GM23248 (cell line): ENCODE measurements around the gene PAFAH1B2. TPM values are rescaled to one million over a fixed set of nuclear protein-coding genes. Genes with fewer than 3 reads are reported as not detected.

Experiments
- DNase-seq: peaks from one replicate; pipeline ENCODE4 v3.0.0-alpha.2; 2015
- H2AFZ ChIP-seq: fragments of 200-600 bp; sonication (generic); 2 replicates; pipeline ENCODE4 v1.6.1; 2016; ENCODE audit warnings: antibody characterized with exemption
- H3F3A ChIP-seq: fragments of 200-600 bp; sonication (generic); 2 replicates; pipeline ENCODE4 v1.6.1; 2016; ENCODE audit warnings: mild to moderate bottlenecking, antibody characterized with exemption, mixed run types; ENCODE audit not compliant: insufficient read depth
- H3K27ac ChIP-seq: fragments of 200-600 bp; sonication (generic); 2 replicates; pipeline ENCODE4 v1.5.1; 2016; ENCODE audit warnings: mild to moderate bottlenecking
- H3K27me3 ChIP-seq: fragments of 200-600 bp; sonication (generic); replicated peaks from 2 replicates; pipeline ENCODE4 v1.6.1; 2016; ENCODE audit warnings: mild to moderate bottlenecking; ENCODE audit not compliant: insufficient read depth
- H3K36me3 ChIP-seq: fragments of 200-600 bp; sonication (generic); 2 replicates; pipeline ENCODE4 v1.6.1; 2016; ENCODE audit warnings: low read depth, mild to moderate bottlenecking
- H3K4me1 ChIP-seq: fragments of 200-600 bp; sonication (generic); 2 replicates; pipeline ENCODE4 v1.6.1; 2016; ENCODE audit warnings: mild to moderate bottlenecking; ENCODE audit not compliant: insufficient read depth
- H3K4me2 ChIP-seq: fragments of 200-600 bp; sonication (generic); one replicate; pipeline ENCODE4 v1.6.1; 2016; ENCODE audit warnings: mild to moderate bottlenecking; ENCODE audit not compliant: unreplicated experiment
- H3K4me3 ChIP-seq: fragments of 200-600 bp; sonication (generic); 2 replicates; pipeline ENCODE4 v1.5.1; 2016; ENCODE audit warnings: mild to moderate bottlenecking
- H3K79me2 ChIP-seq: fragments of 200-600 bp; sonication (generic); 2 replicates; pipeline ENCODE4 v1.6.1; 2016; ENCODE audit warnings: mild to moderate bottlenecking; ENCODE audit not compliant: insufficient read depth
- H3K9ac ChIP-seq: fragments of 200-600 bp; sonication (generic); 2 replicates; pipeline ENCODE4 v1.6.1; 2016; ENCODE audit warnings: mild to moderate bottlenecking
- H3K9me2 ChIP-seq: fragments of 200-600 bp; sonication (generic); 2 replicates; pipeline ENCODE4 v1.6.1; 2016; ENCODE audit warnings: mixed run types, mild to moderate bottlenecking, moderate library complexity; ENCODE audit not compliant: insufficient read depth
- H3K9me3 ChIP-seq: fragments of 200-600 bp; sonication (generic); one replicate; pipeline ENCODE4 v1.6.1; 2017; ENCODE audit warnings: low read depth
- H4K20me1 ChIP-seq: fragments of 200-600 bp; sonication (generic); 2 replicates; pipeline ENCODE4 v1.6.0; 2016; ENCODE audit not compliant: insufficient read depth
- EZH2 ChIP-seq: fragments of 200-600 bp; sonication (generic); IDR thresholded peaks from 2 replicates; pipeline ENCODE4 v1.6.1; 2018; ENCODE audit warnings: antibody characterized with exemption, mild to moderate bottlenecking; ENCODE audit not compliant: insufficient read depth, poor library complexity, severe bottlenecking
- EZH2phosphoT487 ChIP-seq: fragments of 200-600 bp; sonication (generic); IDR thresholded peaks from 2 replicates; pipeline ENCODE4 v1.6.1; 2018; ENCODE audit warnings: antibody characterized with exemption, moderate library complexity, mild to moderate bottlenecking, low read depth; ENCODE audit not compliant: insufficient read depth
- whole genome bisulfite sequencing, 2 experiments: methylation state at CpG; one replicate each; pipeline ENCODE4 v1.1.6; 2015 to 2017; ENCODE audit warnings: low lambda C conversion rate in 2 of 2, low coverage in 1 of 2; ENCODE audit errors: missing lambda C conversion rate in 2 of 2; 5-methylcytosine and 5-hydroxymethylcytosine counted together
- in situ Hi-C: fragments of 300-500 bp; cut with MboI; formaldehyde crosslinking; loops from 2 replicates; pipeline ENCODE4 v1.15.0; 2020
- polyA plus RNA-seq: library from polyadenylated mRNA; unstranded; fragments of >200 nt; fragmentation: Nextera tagmentation; extraction: Ambion mirVana; gene quantifications from 2 replicates; pipeline ENCODE4 v1.2.1, GENCODE V29; 2016
- total RNA-seq: library from RNA; depleted of rRNA; stranded (reverse); fragments of >200 nt; shearing (Covaris generic); gene quantifications from 2 replicates; pipeline ENCODE4 v1.2.3, GENCODE V29; 2014

Gene PAFAH1B2
- total and polyA plus RNA-seq, 2 experiments from 2014 or later, result 116 to 140 TPM

DNA sequence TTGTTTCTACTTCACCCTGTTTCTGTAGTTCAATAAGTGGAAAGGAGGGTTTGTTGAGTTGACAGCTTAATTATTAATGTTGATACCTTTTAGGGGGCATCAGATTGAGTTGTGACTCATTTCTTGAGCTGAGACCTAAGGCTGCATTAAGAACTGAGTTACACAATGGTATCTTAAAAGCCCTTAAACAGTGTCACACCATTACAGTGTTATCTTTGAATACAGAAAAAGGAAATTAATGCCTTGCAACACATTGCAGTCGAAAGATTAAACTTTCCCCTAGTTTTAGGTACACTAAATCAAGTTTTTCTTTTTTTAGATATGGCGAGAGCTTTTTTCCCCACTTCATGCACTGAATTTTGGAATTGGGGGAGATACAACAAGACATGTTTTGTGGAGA, 16.7 kb downstream of the PAFAH1B2 start:
- peaks cover 3% of the 10 kb centered on the region; the same call in 1 of the 2 replicates for H3F3A ChIP-seq
- in situ Hi-C loops, result no loop called here
- 97% methylated on average over 2 of the region's 2 CpGs for WGBS, 2 experiments
- H3K79me2 ChIP-seq, result peaks cover 98% of the 10 kb centered on the region
- H2AFZ ChIP-seq, result no peak overlapping the region
- no peaks in the 10 kb centered on the region for H3K9me3 ChIP-seq
- no peak for TF ChIP-seq EZH2phosphoT487
- no peak for TF ChIP-seq EZH2
- no peaks in the 10 kb centered on the region for H3K27me3 ChIP-seq
- H3K36me3 ChIP-seq, result peaks cover 57% of the 10 kb centered on the region
- H3K4me1 ChIP-seq, result no peaks in the 10 kb centered on the region
- H3K27ac ChIP-seq, result no peak overlapping the region
- peaks cover 12% of the 10 kb centered on the region; the same call in 1 of the 2 replicates for H4K20me1 ChIP-seq
- H3K9me2 ChIP-seq, result no peaks in the 10 kb centered on the region
- no peak overlapping the region for H3K9ac ChIP-seq
- H3K4me2 ChIP-seq, result no peak overlapping the region
- no peak for DNase-seq
- no peak overlapping the region for H3K4me3 ChIP-seq

DNA sequence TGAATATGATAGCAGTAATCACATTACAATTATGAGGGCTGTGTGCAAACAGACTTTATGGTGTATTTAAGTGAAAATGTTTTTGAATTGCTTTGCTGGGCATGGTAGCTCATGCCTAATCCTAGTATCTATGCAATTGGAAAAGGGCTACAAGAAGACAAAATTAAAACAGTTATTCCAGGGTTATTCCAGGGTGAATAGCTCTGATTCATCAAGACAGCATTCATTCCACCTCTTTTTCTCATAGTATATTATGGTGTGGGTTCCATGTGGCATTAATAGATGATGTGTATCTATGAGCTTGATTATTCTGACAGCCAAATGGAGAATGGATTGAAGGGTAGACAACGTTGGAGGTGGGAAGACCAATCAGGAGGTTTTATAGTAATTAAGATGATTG, 22.4 kb downstream of the PAFAH1B2 start:
- H3K4me1 ChIP-seq, result peaks cover 26% of the 10 kb centered on the region
- peaks cover 31% of the 10 kb centered on the region for H3F3A ChIP-seq
- H3K9me2 ChIP-seq, result no peaks in the 10 kb centered on the region
- no peaks in the 10 kb centered on the region for H3K9me3 ChIP-seq
- no peak overlapping the region for H3K4me2 ChIP-seq
- peaks cover 69% of the 10 kb centered on the region for H3K36me3 ChIP-seq
- H3K27me3 ChIP-seq, result no peaks in the 10 kb centered on the region
- TF ChIP-seq EZH2, result no peak
- no peak for TF ChIP-seq EZH2phosphoT487
- no peaks in the 10 kb centered on the region for H4K20me1 ChIP-seq
- peak; percentile 51 for DNase-seq
- peaks cover 96% of the 10 kb centered on the region for H3K79me2 ChIP-seq
- H3K4me3 ChIP-seq, result no peak overlapping the region
- H3K9ac ChIP-seq, result no peak overlapping the region
- 39 to 45% methylated on average over 1 of the region's 1 CpG for WGBS, 2 experiments
- no peak overlapping the region for H3K27ac ChIP-seq
- in situ Hi-C loops, result no loop called here
- no peak overlapping the region for H2AFZ ChIP-seq

DNA sequence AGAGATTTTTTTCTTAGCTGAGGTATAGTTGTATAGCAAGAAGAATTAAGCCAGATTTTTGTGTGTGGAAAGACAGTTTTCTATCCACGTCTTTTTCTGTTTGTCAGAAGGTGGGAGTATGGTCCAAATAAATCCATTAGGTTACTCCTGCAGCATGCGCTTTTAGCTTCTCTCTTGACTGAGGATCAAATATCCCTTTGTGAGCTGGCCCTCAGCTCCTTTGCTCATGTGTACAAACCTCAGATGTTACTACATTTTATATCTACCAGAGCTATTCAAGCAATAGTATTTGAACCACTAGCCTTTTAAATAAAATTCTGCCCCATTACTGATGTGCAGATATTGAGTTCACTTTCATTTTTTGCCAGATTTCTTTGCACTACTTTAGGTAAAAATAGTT, 25.6 kb downstream of the PAFAH1B2 start:
- no peak overlapping the region for H3K4me2 ChIP-seq
- H3K9me3 ChIP-seq, result no peaks in the 10 kb centered on the region
- H3K27me3 ChIP-seq, result no peaks in the 10 kb centered on the region
- in situ Hi-C loops, result no loop called here
- H3F3A ChIP-seq, result peaks cover 37% of the 10 kb centered on the region
- no peaks in the 10 kb centered on the region for H3K9me2 ChIP-seq
- H3K36me3 ChIP-seq, result peaks cover 50% of the 10 kb centered on the region
- peaks cover 64% of the 10 kb centered on the region for H3K79me2 ChIP-seq
- H4K20me1 ChIP-seq, result no peaks in the 10 kb centered on the region
- H3K4me1 ChIP-seq, result peaks cover 32% of the 10 kb centered on the region
- H3K9ac ChIP-seq, result no peak overlapping the region
- TF ChIP-seq EZH2phosphoT487 (no peak), EZH2 (no peak)
- H3K27ac ChIP-seq, result no peak overlapping the region
- WGBS, 2 experiments, result 96 to 100% methylated on average over 2 of the region's 2 CpGs
- no peak overlapping the region for H3K4me3 ChIP-seq
- DNase-seq, result no peak
- H2AFZ ChIP-seq, result no peak overlapping the region

DNA sequence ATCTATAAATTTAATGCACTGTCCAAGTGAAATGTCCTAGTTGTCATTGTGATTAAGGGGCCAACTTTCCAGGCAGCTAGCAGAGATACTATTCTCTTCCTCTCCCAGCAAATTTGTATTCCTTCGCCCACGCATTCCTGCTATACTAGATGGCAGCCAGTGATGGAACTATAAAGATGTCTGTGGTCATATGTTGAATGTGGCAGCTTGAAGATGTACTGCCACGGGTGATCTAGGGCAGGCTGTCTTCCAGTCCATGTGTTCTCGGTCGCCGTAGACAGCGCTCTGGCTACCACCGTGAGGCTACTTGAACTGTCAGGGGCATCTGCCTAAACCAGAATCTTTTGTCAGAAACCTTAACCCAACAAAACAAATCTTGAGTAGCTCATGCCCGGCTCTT, 26.1 kb downstream of the PAFAH1B2 start:
- Histone ChIP-seq H3F3A (peaks cover 37% of the 10 kb centered on the region), H3K79me2 (peaks cover 60% of the 10 kb centered on the region), H3K4me3 (no peak overlapping the region), H3K9me2 (no peaks in the 10 kb centered on the region), H3K9me3 (no peaks in the 10 kb centered on the region), H3K27me3 (no peaks in the 10 kb centered on the region), H3K36me3 (peaks cover 47% of the 10 kb centered on the region), H3K4me1 (peaks cover 32% of the 10 kb centered on the region), H3K4me2 (no peak overlapping the region), H3K9ac (no peak overlapping the region), H3K27ac (no peak overlapping the region), H4K20me1 (no peaks in the 10 kb centered on the region), H2AFZ (no peak overlapping the region)
- no peak for TF ChIP-seq EZH2phosphoT487
- TF ChIP-seq EZH2, result no peak
- DNase-seq, result peak; percentile 27
- in situ Hi-C loops, result no loop called here
- 79 to 85% methylated on average over 9 of the region's 9 CpGs for WGBS, 2 experiments

DNA sequence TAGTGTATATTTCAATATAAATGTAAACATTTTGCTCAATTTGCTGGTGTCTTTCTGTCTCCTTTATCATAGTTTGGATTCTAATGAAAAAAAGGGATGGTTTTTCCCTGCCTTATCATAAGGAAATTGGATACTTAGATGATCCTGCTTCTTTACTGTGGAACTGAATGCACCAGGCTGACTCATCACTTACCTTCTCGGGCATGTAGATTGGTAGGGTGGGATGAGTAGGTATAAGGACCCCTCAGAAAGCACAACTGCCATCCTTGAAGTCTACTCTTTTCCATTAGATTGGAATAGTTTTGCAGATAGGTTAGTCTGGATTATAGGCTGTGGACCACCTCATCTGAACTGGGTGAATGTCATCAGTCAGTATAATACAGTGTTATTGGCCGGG, 26.9 kb downstream of the PAFAH1B2 start:
- H2AFZ ChIP-seq, result no peak overlapping the region
- H3K9me3 ChIP-seq, result no peaks in the 10 kb centered on the region
- no peak overlapping the region for H3K9ac ChIP-seq
- peaks cover 44% of the 10 kb centered on the region for H3K36me3 ChIP-seq
- 98% methylated on average over 2 of the region's 2 CpGs for WGBS, 2 experiments
- peaks cover 52% of the 10 kb centered on the region for H3K79me2 ChIP-seq
- H3K4me1 ChIP-seq, result peaks cover 31% of the 10 kb centered on the region
- TF ChIP-seq EZH2, result no peak
- TF ChIP-seq EZH2phosphoT487, result no peak
- H3K4me3 ChIP-seq, result no peak overlapping the region
- H3F3A ChIP-seq, result peaks cover 32% of the 10 kb centered on the region
- no peaks in the 10 kb centered on the region for H3K9me2 ChIP-seq
- no peak overlapping the region for H3K4me2 ChIP-seq
- no peaks in the 10 kb centered on the region for H3K27me3 ChIP-seq
- H3K27ac ChIP-seq, result no peak overlapping the region
- H4K20me1 ChIP-seq, result no peaks in the 10 kb centered on the region
- in situ Hi-C loops, result no loop called here
- DNase-seq, result no peak
